GM18499 (cell line): ENCODE measurements around the gene ZNF264.
A peak's percentile ranks its signal among the peaks of the same experiment; 100 is the strongest.
"Not testable (repeated sequence)": the region's sequence is repeated elsewhere in the genome, so short reads cannot be mapped to it uniquely, and the experiment has no call there.

Source experiments
- ATAC-seq: cut with Tn5 transposase; IDR thresholded peaks from one replicate; pipeline ENCODE4 v1.9.1; 2021; ENCODE audit warnings: moderate number of reproducible peaks; ENCODE audit not compliant: insufficient read depth, unreplicated experiment

ZNF264 gene

GRCh38 chr19:57191141-57192076 lies at the start of gene ZNF264:
ZNF264 (plus strand) TSS chr19:57191500; CDS start chr19:57191914, 414 bp downstream.
- no peak for ATAC-seq

GRCh38 chr19:57141699-57142098 lies 49.6 kb upstream of the ZNF264 start:
- no peak for ATAC-seq

GRCh38 chr19:57152921-57153320 lies 38.4 kb upstream of the ZNF264 start:
- ATAC-seq = no peak

- ATAC-seq = no peak
These were observed 29.2 kb upstream of the ZNF264 start for GRCh38 chr19:57161985-57162539.

- no peak for ATAC-seq
These were observed 25.5 kb upstream of the ZNF264 start for GRCh38 chr19:57165846-57166245.

GRCh38 chr19:57167385-57167784 lies 23.9 kb upstream of the ZNF264 start, which contains the start of gene DUXA:
DUXA (minus strand) TSS chr19:57167485; CDS start chr19:57167443, 42 bp downstream.
- ATAC-seq = no peak

- ATAC-seq = no peak
These were observed 19.7 kb upstream of the ZNF264 start for GRCh38 chr19:57171551-57172081.

- ATAC-seq = no peak
These were observed 999 bp upstream of the ZNF264 start for GRCh38 chr19:57190301-57190700.

- no peak for ATAC-seq
These were observed 749 bp downstream of the ZNF264 start for GRCh38 chr19:57192077-57192420.

- no peak for ATAC-seq
These were observed 1.7 kb downstream of the ZNF264 start for GRCh38 chr19:57192993-57193392.

- ATAC-seq = not testable (repeated sequence)
These were observed 6.6 kb downstream of the ZNF264 start for GRCh38 chr19:57197874-57198273.

GRCh38 chr19:57202160-57202559 lies 10.9 kb downstream of the ZNF264 start:
- no peak for ATAC-seq

GRCh38 chr19:57210381-57210780 lies 19.1 kb downstream of the ZNF264 start:
- ATAC-seq = no peak

- no peak for ATAC-seq
These were observed 20.8 kb downstream of the ZNF264 start for GRCh38 chr19:57212109-57212508.

GRCh38 chr19:57227502-57227901 lies 36.2 kb downstream of the ZNF264 start:
- no peak for ATAC-seq

- no peak for ATAC-seq
These were observed 40.4 kb downstream of the ZNF264 start for GRCh38 chr19:57231686-57232085.

- no peak for ATAC-seq
These were observed 41.9 kb downstream of the ZNF264 start for GRCh38 chr19:57233207-57233606.

GRCh38 chr19:57239982-57240310 lies 48.6 kb downstream of the ZNF264 start:
- ATAC-seq = no peak

GRCh38 chr19:57240311-57241090 lies 49.2 kb downstream of the ZNF264 start, which contains the start of gene ZNF805:
ZNF805 (plus strand) TSS chr19:57240632; CDS start chr19:57240892, 260 bp downstream.
- ATAC-seq = peak; percentile 72

- no peak for ATAC-seq
These were observed 49.9 kb downstream of the ZNF264 start for GRCh38 chr19:57241176-57241575.

- ATAC-seq = no peak
These were observed 51.5 kb downstream of the ZNF264 start for GRCh38 chr19:57242821-57243220.
